NOMO-1 treated with DMSO at 0.1 percent for 48 hours (cell line): Measurements from ENCODE around the gene NRIP3.

Experiments used
- DNase-seq: peaks from one replicate; lab custom pipeline; 2025; ENCODE audit not compliant: unreplicated experiment; lab: John Stamatoyannopoulos, UW

The NRIP3 gene

GRCh38 chr11:8933931-8934330, 69.9 kb downstream of the NRIP3 start:
- DNase-seq, result no peak

GRCh38 chr11:8932564-8933180, 71.1 kb downstream of the NRIP3 start, which contains the start of gene C11orf16:
C11orf16 (minus strand) TSS chr11:8932947; CDS start chr11:8932308, 639 bp downstream.
- no peak for DNase-seq
